Activated B cell treated with CpG ODN at 0.5 μM for 24 hours (primary cell): ENCODE measurements around the gene ZNF431. TPM values are rescaled to one million over a fixed set of nuclear protein-coding genes. Genes with fewer than 3 reads are reported as not detected.
A peak's percentile ranks its signal among the peaks of the same experiment; 100 is the strongest.

Experiments used
- ATAC-seq: fragments of 200-7000 bp; cut with Tn5 transposase; one replicate; pipeline ENCODE4 v1.10.0; 2021; ENCODE audit warnings: low read depth, mild to moderate bottlenecking, moderate library complexity
- CTCF ChIA-PET: fragments of 350-600 bp; sonication (Branson Sonifier 250); formaldehyde crosslinking; loops from one replicate; lab custom pipeline; 2021; ENCODE audit warnings: antibody characterized with exemption; lab: Charles Lee
- POLR2A ChIA-PET: fragments of 350-600 bp; sonication (Branson Sonifier 250); formaldehyde crosslinking; loops from one replicate; lab custom pipeline; 2021; ENCODE audit warnings: antibody characterized with exemption; lab: Charles Lee
- DNase-seq: peaks from one replicate; pipeline ENCODE4 v3.0.0; 2022
- H3K27ac Mint-ChIP-seq: one replicate; pipeline ENCODE4 v1.8.0; 2020; ENCODE audit warnings: mixed read lengths
- H3K27me3 Mint-ChIP-seq: one replicate; pipeline ENCODE4 v1.8.0; 2021; ENCODE audit warnings: mixed read lengths
- H3K36me3 Mint-ChIP-seq: one replicate; pipeline ENCODE4 v1.8.0; 2021; ENCODE audit warnings: low read depth, mixed read lengths
- H3K4me1 Mint-ChIP-seq: one replicate; pipeline ENCODE4 v1.8.0; 2021; ENCODE audit warnings: mixed read lengths
- H3K4me3 Mint-ChIP-seq: one replicate; pipeline ENCODE4 v1.8.0; 2020; ENCODE audit warnings: mild to moderate bottlenecking, mixed read lengths
- H3K9me3 Mint-ChIP-seq: one replicate; pipeline ENCODE4 v1.8.0; 2020; ENCODE audit warnings: mixed read lengths
- intact Hi-C: fragments of 100-400 bp; cut with micrococcal nuclease; formaldehyde crosslinking; loops from one replicate; pipeline ENCODE4 v1.15.1; 2024
- total RNA-seq: library from RNA; stranded (reverse); gene quantifications from 2 replicates; pipeline ENCODE4 v1.2.3, GENCODE V29; 2022
- TF ChIP-seq, protein P1 (sequence below): fragments of 200-600 bp; IDR thresholded peaks from one replicate; pipeline ENCODE4 v1.8.0; 2022; ENCODE audit warnings: antibody characterized with exemption, mild to moderate bottlenecking

Gene ZNF431
- total RNA-seq, 1 donor from 2014 or later: 34.9 TPM

DNA sequence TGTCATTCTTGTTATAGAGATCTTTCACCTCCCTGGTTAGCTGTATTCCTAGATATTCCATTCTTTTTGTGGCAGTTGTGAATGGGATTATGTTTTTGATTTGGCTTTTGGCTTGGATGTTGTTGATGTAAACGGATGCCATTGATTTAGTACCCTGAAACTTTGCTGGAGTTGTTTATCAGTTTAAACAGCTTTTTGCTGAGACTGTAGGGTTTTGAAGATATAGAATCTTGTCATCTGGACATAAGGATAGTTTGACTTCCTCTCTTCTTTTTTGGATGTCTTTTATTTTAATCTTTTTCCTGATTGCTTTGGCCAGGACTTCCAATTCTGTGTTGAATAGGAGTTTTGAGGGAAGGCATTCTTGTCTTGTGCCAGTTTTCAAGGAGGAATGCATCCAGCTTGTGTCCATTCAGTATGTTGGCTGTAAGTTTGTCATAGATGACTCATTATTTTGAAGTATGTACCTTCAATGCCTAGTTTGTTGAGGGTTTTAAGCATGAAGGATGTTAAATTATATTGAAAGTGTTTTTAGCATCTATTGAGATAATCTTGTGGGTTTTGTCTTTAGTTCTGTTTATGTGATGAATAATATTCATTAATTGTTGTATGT is 16.8 kb downstream of the ZNF431 start:
- intact Hi-C loops: no loop called here
- Mint-ChIP-seq H3K36me3 (peaks cover 54% of the 10 kb centered on the region), H3K27me3 (no peaks in the 10 kb centered on the region), H3K4me3 (no peak overlapping the region), H3K9me3 (peaks cover 2% of the 10 kb centered on the region), H3K4me1 (peaks cover 17% of the 10 kb centered on the region), H3K27ac (no peak overlapping the region)
- TF ChIP-seq, protein P1, sequence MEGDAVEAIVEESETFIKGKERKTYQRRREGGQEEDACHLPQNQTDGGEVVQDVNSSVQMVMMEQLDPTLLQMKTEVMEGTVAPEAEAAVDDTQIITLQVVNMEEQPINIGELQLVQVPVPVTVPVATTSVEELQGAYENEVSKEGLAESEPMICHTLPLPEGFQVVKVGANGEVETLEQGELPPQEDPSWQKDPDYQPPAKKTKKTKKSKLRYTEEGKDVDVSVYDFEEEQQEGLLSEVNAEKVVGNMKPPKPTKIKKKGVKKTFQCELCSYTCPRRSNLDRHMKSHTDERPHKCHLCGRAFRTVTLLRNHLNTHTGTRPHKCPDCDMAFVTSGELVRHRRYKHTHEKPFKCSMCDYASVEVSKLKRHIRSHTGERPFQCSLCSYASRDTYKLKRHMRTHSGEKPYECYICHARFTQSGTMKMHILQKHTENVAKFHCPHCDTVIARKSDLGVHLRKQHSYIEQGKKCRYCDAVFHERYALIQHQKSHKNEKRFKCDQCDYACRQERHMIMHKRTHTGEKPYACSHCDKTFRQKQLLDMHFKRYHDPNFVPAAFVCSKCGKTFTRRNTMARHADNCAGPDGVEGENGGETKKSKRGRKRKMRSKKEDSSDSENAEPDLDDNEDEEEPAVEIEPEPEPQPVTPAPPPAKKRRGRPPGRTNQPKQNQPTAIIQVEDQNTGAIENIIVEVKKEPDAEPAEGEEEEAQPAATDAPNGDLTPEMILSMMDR: no peak
- ChIA-PET POLR2A (no interaction called here), CTCF (no interaction called here)
- no peak for ATAC-seq
- no peak for DNase-seq

DNA sequence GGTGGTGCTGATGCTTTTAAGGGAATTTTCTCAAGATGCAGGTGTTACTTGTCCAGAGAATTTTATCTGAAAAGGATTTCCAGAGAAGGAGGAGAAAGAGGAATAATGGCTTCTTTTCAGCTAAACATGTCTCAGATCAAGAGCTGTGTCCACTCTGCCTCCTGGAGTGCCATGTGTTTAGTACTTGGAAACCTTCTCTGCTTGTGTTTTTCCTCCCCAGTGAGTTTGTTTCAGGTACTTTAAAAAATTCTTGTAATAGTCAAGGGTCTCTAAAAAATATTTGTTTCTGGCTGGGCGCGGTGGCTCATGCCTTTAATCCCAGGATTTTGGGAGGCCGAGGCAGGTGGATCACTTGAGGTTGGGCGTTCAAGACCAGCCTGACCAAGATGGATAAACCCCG is 22.7 kb downstream of the ZNF431 start:
- ChIA-PET CTCF (no interaction called here), POLR2A (no interaction called here)
- Mint-ChIP-seq H3K36me3 (peaks cover 71% of the 10 kb centered on the region), H3K4me1 (peaks cover 3% of the 10 kb centered on the region), H3K9me3 (no peaks in the 10 kb centered on the region), H3K27ac (no peak overlapping the region), H3K27me3 (no peaks in the 10 kb centered on the region), H3K4me3 (no peak overlapping the region)
- no peak for ATAC-seq
- TF ChIP-seq, protein P1: no peak
- DNase-seq: no peak
- intact Hi-C loops: no loop called here

DNA sequence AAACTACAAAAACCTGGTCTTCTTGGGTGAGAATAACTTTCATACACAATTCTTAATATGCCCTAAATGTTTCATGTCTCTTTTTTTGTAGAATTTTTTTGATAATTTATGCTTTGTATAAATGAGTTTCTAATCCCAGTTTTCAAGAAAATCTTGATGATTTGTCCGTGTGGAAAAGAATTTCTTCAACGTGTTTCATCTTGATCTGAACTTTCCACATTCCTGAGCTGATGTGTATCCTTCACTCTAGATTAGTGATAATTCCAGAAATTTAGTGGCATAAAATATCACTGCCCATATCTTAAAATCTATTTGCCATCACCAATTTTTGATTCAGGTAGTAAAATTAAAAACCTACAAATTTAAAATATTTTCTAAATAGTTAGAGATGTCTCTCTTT is 24.6 kb downstream of the ZNF431 start:
- intact Hi-C loops: no loop called here
- ChIA-PET POLR2A (no interaction called here), CTCF (no interaction called here)
- Mint-ChIP-seq H3K4me3 (no peak overlapping the region), H3K36me3 (peaks cover 69% of the 10 kb centered on the region), H3K9me3 (no peaks in the 10 kb centered on the region), H3K27me3 (no peaks in the 10 kb centered on the region), H3K4me1 (no peaks in the 10 kb centered on the region), H3K27ac (no peak overlapping the region)
- ATAC-seq: no peak
- no peak for DNase-seq
- TF ChIP-seq, protein P1: no peak

DNA sequence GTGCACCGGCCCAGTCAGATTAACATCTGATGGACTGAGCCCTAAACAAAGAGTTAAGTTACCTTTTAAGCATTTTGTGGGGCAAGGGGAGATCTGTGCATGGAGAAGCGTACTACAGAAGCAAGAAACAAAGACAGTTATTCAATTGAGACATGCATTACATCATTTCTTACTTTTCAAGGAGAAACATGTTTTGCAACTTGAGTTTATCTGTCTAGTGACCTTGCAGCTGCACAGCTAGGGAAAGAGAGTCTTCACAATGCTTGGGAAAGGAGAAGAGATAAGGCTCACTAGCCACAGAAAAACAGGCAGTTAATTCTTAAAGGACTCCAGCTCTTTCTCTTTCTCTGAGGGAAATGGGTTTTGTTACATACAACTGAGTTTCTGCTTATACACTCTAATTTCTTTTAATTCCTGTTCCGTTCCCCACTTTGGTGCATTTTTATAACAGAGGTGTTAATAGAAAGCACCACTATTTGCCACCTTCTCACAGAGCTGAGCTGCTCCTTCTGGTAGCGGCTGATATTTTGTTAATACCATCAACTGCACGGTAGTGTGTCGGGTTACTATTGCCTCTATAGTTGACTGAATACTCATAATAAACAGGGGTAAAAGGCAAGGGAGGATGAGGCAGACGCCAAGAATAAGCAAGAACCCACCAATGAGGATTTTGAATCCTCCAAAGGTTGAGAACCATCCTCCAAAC is 55.9 kb downstream of the ZNF431 start:
- DNase-seq: no peak
- CTCF ChIA-PET: no interaction called here
- POLR2A ChIA-PET: interaction anchor here (0.6 kb wide), 1 partner anchor 629 kb away, joined by 3 read pairs; no protein-coding TSS in a partner anchor
- no peaks in the 10 kb centered on the region for H3K36me3 Mint-ChIP-seq
- H3K27me3 Mint-ChIP-seq: no peaks in the 10 kb centered on the region
- H3K27ac Mint-ChIP-seq: no peak overlapping the region
- no peak overlapping the region for H3K4me3 Mint-ChIP-seq
- H3K9me3 Mint-ChIP-seq: no peaks in the 10 kb centered on the region
- intact Hi-C loops: no loop called here
- no peak for ATAC-seq
- TF ChIP-seq, protein P1: no peak
- H3K4me1 Mint-ChIP-seq: no peaks in the 10 kb centered on the region

DNA sequence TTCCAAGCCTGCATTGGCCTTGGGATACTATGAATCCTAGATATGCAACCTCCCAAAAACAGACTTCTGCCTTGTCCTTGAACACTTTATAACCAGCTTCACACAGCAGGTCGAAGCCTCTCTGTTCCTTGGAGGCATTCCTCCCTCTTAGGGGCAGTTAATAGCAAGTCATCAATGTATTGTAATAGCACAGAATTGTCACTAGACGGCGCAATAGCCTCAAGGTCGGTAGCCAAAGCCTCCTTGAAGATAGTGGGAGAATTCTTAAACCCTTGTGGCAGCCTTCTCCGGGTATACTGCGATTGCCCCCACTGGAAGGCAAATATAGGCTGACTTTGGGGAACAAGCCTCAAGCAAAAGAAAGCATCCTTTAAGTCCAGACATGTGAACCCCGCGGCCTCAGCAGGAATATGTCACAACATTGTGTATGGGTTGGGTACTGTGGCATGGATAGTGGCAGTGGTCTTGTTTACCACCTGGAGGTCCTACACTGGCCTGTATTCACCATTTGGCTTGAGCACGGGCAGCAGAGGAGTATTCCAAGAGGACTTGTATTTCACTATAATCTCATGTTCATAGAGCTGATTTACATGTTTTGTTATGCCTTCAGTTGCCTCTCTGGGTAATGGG is 61.1 kb downstream of the ZNF431 start:
- Mint-ChIP-seq H3K36me3 (no peaks in the 10 kb centered on the region), H3K4me1 (no peaks in the 10 kb centered on the region), H3K27me3 (no peaks in the 10 kb centered on the region), H3K27ac (no peak overlapping the region), H3K4me3 (no peak overlapping the region), H3K9me3 (no peaks in the 10 kb centered on the region)
- intact Hi-C loops: loop anchor here (1.0 kb wide), 2 partner anchors 279 to 495 kb away; no protein-coding TSS in a partner anchor
- ChIA-PET CTCF (interaction anchor here (1.9 kb wide), 1 partner anchor 494 kb away, joined by 4 read pairs; no protein-coding TSS in a partner anchor), POLR2A (no interaction called here)
- TF ChIP-seq, protein P1: no peak
- no peak for DNase-seq
- ATAC-seq: peak; percentile 28
